Astrocyte (in vitro differentiated cells and primary cell): ENCODE measurements around the gene SFR1.

Source experiments
- EZH2 ChIP-seq: IDR thresholded peaks from 2 replicates; pipeline ENCODE4 v1.6.1; 2012; ENCODE audit warnings: mild to moderate bottlenecking, low read length, inconsistent platforms; ENCODE audit not compliant: insufficient read depth
- TF ChIP-seq, protein P1 (sequence below): IDR thresholded peaks from 2 replicates; pipeline ENCODE4 v1.5.1; 2011; ENCODE audit warnings: low read depth, mild to moderate bottlenecking, inconsistent platforms, low read length, moderate library complexity; ENCODE audit not compliant: insufficient read depth

DNA sequence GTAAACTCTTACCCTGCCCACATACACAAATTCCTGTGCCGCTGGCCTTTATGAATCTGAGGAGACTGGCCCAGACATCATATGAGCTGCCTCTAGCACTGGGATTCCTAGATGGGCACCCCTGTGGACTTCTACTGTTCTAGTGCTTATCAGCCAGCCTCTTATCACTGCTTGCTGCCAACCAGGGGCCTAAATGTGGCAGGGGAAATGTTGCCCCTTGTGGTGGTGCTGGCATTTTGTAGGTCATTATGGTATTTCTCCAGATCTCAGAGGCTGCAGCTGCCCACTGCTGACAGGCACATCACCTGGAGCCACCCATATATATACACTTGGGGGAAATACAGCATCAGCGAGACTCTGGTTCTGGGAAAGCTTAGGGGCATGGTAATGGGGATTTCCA is 5.4 kb downstream of the SFR1 start:
- no peak for TF ChIP-seq EZH2
- TF ChIP-seq, protein P1, sequence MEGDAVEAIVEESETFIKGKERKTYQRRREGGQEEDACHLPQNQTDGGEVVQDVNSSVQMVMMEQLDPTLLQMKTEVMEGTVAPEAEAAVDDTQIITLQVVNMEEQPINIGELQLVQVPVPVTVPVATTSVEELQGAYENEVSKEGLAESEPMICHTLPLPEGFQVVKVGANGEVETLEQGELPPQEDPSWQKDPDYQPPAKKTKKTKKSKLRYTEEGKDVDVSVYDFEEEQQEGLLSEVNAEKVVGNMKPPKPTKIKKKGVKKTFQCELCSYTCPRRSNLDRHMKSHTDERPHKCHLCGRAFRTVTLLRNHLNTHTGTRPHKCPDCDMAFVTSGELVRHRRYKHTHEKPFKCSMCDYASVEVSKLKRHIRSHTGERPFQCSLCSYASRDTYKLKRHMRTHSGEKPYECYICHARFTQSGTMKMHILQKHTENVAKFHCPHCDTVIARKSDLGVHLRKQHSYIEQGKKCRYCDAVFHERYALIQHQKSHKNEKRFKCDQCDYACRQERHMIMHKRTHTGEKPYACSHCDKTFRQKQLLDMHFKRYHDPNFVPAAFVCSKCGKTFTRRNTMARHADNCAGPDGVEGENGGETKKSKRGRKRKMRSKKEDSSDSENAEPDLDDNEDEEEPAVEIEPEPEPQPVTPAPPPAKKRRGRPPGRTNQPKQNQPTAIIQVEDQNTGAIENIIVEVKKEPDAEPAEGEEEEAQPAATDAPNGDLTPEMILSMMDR, result no peak
